Measurements from ENCODE around the gene ATOSB. TPM values are rescaled to one million over a fixed set of nuclear protein-coding genes. Genes with fewer than 3 reads are reported as not detected.

The ATOSB gene
- total and polyA plus RNA-seq, 8 donors, result 13.1 to 30.9 (median 14.6) TPM

- no peak for ATAC-seq
These were observed 58.4 kb downstream of the ATOSB start for GRCh38 chr9:35057271-35057620.

GRCh38 chr9:35056571-35057270 is 58.9 kb downstream of the ATOSB start:
- peaks cover 9 to 94% of the 10 kb centered on the region in 2 donors for H3K36me3 ChIP-seq
- no peaks in the 10 kb centered on the region for H3K4me1 ChIP-seq
- no peak overlapping the region for H3K27ac ChIP-seq
- no peak overlapping the region for H3K4me3 ChIP-seq
- no peak for TF ChIP-seq CTCF (IDR thresholded peaks at IDR 0.05)
- ATAC-seq (no peak), DNase-seq (no peak)
- intact Hi-C loops (cut with DNase I), result no loop called here
- no peaks in the 10 kb centered on the region for H3K27me3 ChIP-seq
- H3K9me3 ChIP-seq, result no peaks in the 10 kb centered on the region

More at GRCh38 chr9:35057271-35057620, 58.4 kb downstream of the ATOSB start:
- no peaks in the 10 kb centered on the region for H3K4me1 ChIP-seq
- no peaks in the 10 kb centered on the region for H3K27me3 ChIP-seq
- no peak for DNase-seq
- no peak overlapping the region for H3K27ac ChIP-seq
- TF ChIP-seq CTCF (IDR thresholded peaks at IDR 0.05), result no peak
- no peaks in the 10 kb centered on the region for H3K9me3 ChIP-seq
- H3K4me3 ChIP-seq, result no peak overlapping the region
- intact Hi-C loops (cut with DNase I), result no loop called here
- H3K36me3 ChIP-seq, result peaks cover 9 to 94% of the 10 kb centered on the region in 2 donors

- TF ChIP-seq CTCF (IDR thresholded peaks at IDR 0.05), result no peak
- H3K36me3 ChIP-seq, result peaks cover 6 to 92% of the 10 kb centered on the region in 2 donors
- no peak for ATAC-seq
- no peaks in the 10 kb centered on the region for H3K9me3 ChIP-seq
- no peak overlapping the region for H3K27ac ChIP-seq
- no peaks in the 10 kb centered on the region for H3K27me3 ChIP-seq
- DNase-seq, result no peak
- intact Hi-C loops (cut with DNase I), result no loop called here
- no peak overlapping the region for H3K4me3 ChIP-seq
- H3K4me1 ChIP-seq, result no peaks in the 10 kb centered on the region
These were observed 60.6 kb downstream of the ATOSB start for GRCh38 chr9:35054871-35055644.

GRCh38 chr9:35054185-35054835 is 61.4 kb downstream of the ATOSB start:
- ATAC-seq (no peak), DNase-seq (no peak)
- Histone ChIP-seq H3K27me3 (no peaks in the 10 kb centered on the region), H3K4me1 (no peaks in the 10 kb centered on the region), H3K9me3 (no peaks in the 10 kb centered on the region), H3K36me3 (peaks cover 6 to 92% of the 10 kb centered on the region in 2 donors), H3K4me3 (no peak overlapping the region), H3K27ac (no peak overlapping the region)
- intact Hi-C loops (cut with DNase I), result no loop called here
- TF ChIP-seq CTCF (IDR thresholded peaks at IDR 0.05), result no peak

Other genes with a start within 250 kb of the ATOSB start
- under 1 TPM; 0.44 to 0.58 TPM for gene PHF24, start 157.6 kb downstream of the ATOSB start, total RNA-seq
- gene PHF24, start 157.6 kb downstream of the ATOSB start, polyA plus RNA-seq (ENCODE audit: insufficient read length in 6 of 6), result under 1 TPM; 0.20 to 0.78 (median 0.41) TPM
- 10 to 100 TPM in 1 of 2 donors, 1 to 10 TPM in 1; 8.8 to 14.4 TPM for gene DNAJB5, start 126.1 kb downstream of the ATOSB start, total RNA-seq
- gene DNAJB5, start 126.1 kb downstream of the ATOSB start, polyA plus RNA-seq (ENCODE audit: insufficient read length in 6 of 6), result 10 to 100 TPM in 2 of 6 donors, 1 to 10 TPM in 4; 6.9 to 13.3 (median 8.5) TPM
- gene VCP, start 43.2 kb downstream of the ATOSB start, total RNA-seq, result 100 to 1,000 TPM; 228 to 327 TPM
- gene VCP, start 43.2 kb downstream of the ATOSB start, polyA plus RNA-seq (ENCODE audit: insufficient read length in 6 of 6), result 100 to 1,000 TPM; 198 to 255 (median 214) TPM
- 10 to 100 TPM; 18.7 to 28.3 TPM for gene FANCG, start 35.9 kb downstream of the ATOSB start, total RNA-seq
- gene FANCG, start 35.9 kb downstream of the ATOSB start, polyA plus RNA-seq (ENCODE audit: insufficient read length in 6 of 6), result 10 to 100 TPM; 40.0 to 59.0 (median 48.9) TPM
- 10 to 100 TPM; 29.8 to 30.7 TPM for gene PIGO, start 19.3 kb downstream of the ATOSB start, total RNA-seq
- gene PIGO, start 19.3 kb downstream of the ATOSB start, polyA plus RNA-seq (ENCODE audit: insufficient read length in 6 of 6), result 10 to 100 TPM; 22.9 to 25.8 (median 24.8) TPM
- 10 to 100 TPM; 62.3 to 90.3 TPM for gene STOML2, start 12.7 kb downstream of the ATOSB start, total RNA-seq
- gene STOML2, start 12.7 kb downstream of the ATOSB start, polyA plus RNA-seq (ENCODE audit: insufficient read length in 6 of 6), result 100 to 1,000 TPM in 3 of 6 donors, 10 to 100 TPM in 3; 95.5 to 104 (median 99.5) TPM
- 10 to 100 TPM; 76.0 to 92.3 TPM for gene UNC13B, start 46.1 kb upstream of the ATOSB start, total RNA-seq
- gene UNC13B, start 46.1 kb upstream of the ATOSB start, polyA plus RNA-seq (ENCODE audit: insufficient read length in 6 of 6), result 10 to 100 TPM; 70.0 to 92.8 (median 86.3) TPM